Mesenchymal stem cell (in vitro differentiated cells and primary cell): ENCODE data around the gene RERE.
"Not testable (repeated sequence)": the region's sequence is repeated elsewhere in the genome, so short reads cannot be mapped to it uniquely, and the experiment has no call there.

Experiments used
- DNase-seq: peaks from one replicate; pipeline ENCODE4 v3.0.0-alpha.2; 2013
- H2AFZ ChIP-seq: one replicate; pipeline ENCODE4 v1.6.1; 2013; ENCODE audit warnings: low read depth, mild to moderate bottlenecking, control low read depth, inconsistent platforms, low read length, moderate library complexity
- H2AK5ac ChIP-seq: 2 replicates; pipeline ENCODE4 v1.6.1; 2013; ENCODE audit warnings: low read length, moderate library complexity, mild to moderate bottlenecking, inconsistent platforms; ENCODE audit not compliant: severe bottlenecking
- H2BK120ac ChIP-seq: one replicate; pipeline ENCODE4 v1.6.1; 2013; ENCODE audit warnings: low read depth, mild to moderate bottlenecking, inconsistent platforms, low read length, moderate library complexity
- H2BK12ac ChIP-seq, 2 experiments: one replicate each; pipeline ENCODE4 v1.6.1; 2013; ENCODE audit warnings: inconsistent platforms in 2 of 2, low read length in 2 of 2, mild to moderate bottlenecking in 2 of 2, moderate library complexity in 2 of 2, control low read depth in 1 of 2
- H2BK15ac ChIP-seq: one replicate; pipeline ENCODE4 v1.6.1; 2013; ENCODE audit warnings: mild to moderate bottlenecking, low read depth, inconsistent platforms; ENCODE audit not compliant: poor library complexity, severe bottlenecking
- H2BK5ac ChIP-seq: 2 replicates; pipeline ENCODE4 v1.6.1; 2013; ENCODE audit warnings: low read depth, mild to moderate bottlenecking, low read length, control low read depth, inconsistent platforms; ENCODE audit not compliant: poor library complexity, severe bottlenecking
- H3K14ac ChIP-seq, 2 experiments: one replicate each; pipeline ENCODE4 v1.6.1; 2013; ENCODE audit warnings: inconsistent platforms in 2 of 2, low read length in 2 of 2, control low read depth in 1 of 2, mild to moderate bottlenecking in 1 of 2, moderate library complexity in 1 of 2
- H3K18ac ChIP-seq, 2 experiments: one replicate each; pipeline ENCODE4 v1.6.1; 2013; ENCODE audit warnings: inconsistent platforms in 2 of 2, low read length in 2 of 2, control low read depth in 1 of 2, low read depth in 1 of 2, mild to moderate bottlenecking in 1 of 2
- H3K23ac ChIP-seq, 2 experiments: one replicate each; pipeline ENCODE4 v1.6.1; 2013; ENCODE audit warnings: inconsistent platforms in 2 of 2, low read length in 2 of 2, mild to moderate bottlenecking in 2 of 2, moderate library complexity in 2 of 2, control low read depth in 1 of 2
- H3K27ac ChIP-seq: 2 replicates; pipeline ENCODE4 v1.5.1; 2013; ENCODE audit warnings: mild to moderate bottlenecking, moderate library complexity, low read length, control low read depth, inconsistent platforms; ENCODE audit not compliant: poor library complexity, severe bottlenecking
- H3K27me3 ChIP-seq, 2 experiments: 2 replicates each; pipeline versions ENCODE4 v1.6.1 to v1.7.0; 2013; ENCODE audit warnings: low read length in 2 of 2, mild to moderate bottlenecking in 2 of 2, moderate library complexity in 2 of 2, control low read depth in 1 of 2, inconsistent platforms in 1 of 2; ENCODE audit not compliant: control insufficient read depth in 1 of 2, insufficient read depth in 1 of 2
- H3K36me3 ChIP-seq, 2 experiments: 2 replicates each; pipeline versions ENCODE4 v1.6.1 to v1.7.0; 2013; ENCODE audit warnings: low read length in 2 of 2, control low read depth in 1 of 2, inconsistent platforms in 1 of 2, low read depth in 1 of 2, mild to moderate bottlenecking in 1 of 2; ENCODE audit not compliant: insufficient read depth in 2 of 2, control insufficient read depth in 1 of 2
- H3K4ac ChIP-seq, 2 experiments: one replicate each; pipeline ENCODE4 v1.6.1; 2013; ENCODE audit warnings: inconsistent platforms in 2 of 2, low read length in 2 of 2, mild to moderate bottlenecking in 2 of 2, moderate library complexity in 2 of 2, control low read depth in 1 of 2, low read depth in 1 of 2
- H3K4me1 ChIP-seq: 2 replicates; pipeline ENCODE4 v1.6.1; 2013; ENCODE audit warnings: low read depth, low read length, control low read depth; ENCODE audit not compliant: control insufficient read depth, insufficient read depth
- H3K4me2 ChIP-seq: 2 replicates; pipeline ENCODE4 v1.6.1; 2013; ENCODE audit warnings: low read length, mild to moderate bottlenecking, inconsistent platforms; ENCODE audit not compliant: poor library complexity, severe bottlenecking
- H3K4me3 ChIP-seq, 2 experiments: 2 replicates each; pipeline versions ENCODE4 v1.5.1 to v1.7.0; 2013; ENCODE audit warnings: low read length in 2 of 2, mild to moderate bottlenecking in 2 of 2, control low read depth in 1 of 2, low read depth in 1 of 2; ENCODE audit not compliant: insufficient read depth in 1 of 2
- H3K79me1 ChIP-seq: replicated peaks from 2 replicates; pipeline ENCODE4 v1.6.1; 2013; ENCODE audit warnings: mild to moderate bottlenecking, control low read depth, low read length, inconsistent platforms; ENCODE audit not compliant: poor library complexity, severe bottlenecking
- H3K9ac ChIP-seq: 2 replicates; pipeline ENCODE4 v1.7.0; 2013; ENCODE audit warnings: mild to moderate bottlenecking, low read length, moderate library complexity
- H3K9me3 ChIP-seq: 2 replicates; pipeline ENCODE4 v1.7.0; 2013; ENCODE audit warnings: mild to moderate bottlenecking, low read length; ENCODE audit not compliant: control insufficient read depth
- H4K8ac ChIP-seq: one replicate; pipeline ENCODE4 v1.6.1; 2013; ENCODE audit warnings: inconsistent platforms, mild to moderate bottlenecking, low read length, moderate library complexity
- H4K91ac ChIP-seq: one replicate; pipeline ENCODE4 v1.6.1; 2013; ENCODE audit warnings: mild to moderate bottlenecking, low read length, inconsistent platforms
- WGBS: methylation state at CpG from one replicate; pipeline ENCODE4 v1.1.7; 2013; ENCODE audit warnings: mixed read lengths; 5-methylcytosine and 5-hydroxymethylcytosine counted together

RERE gene

DNA sequence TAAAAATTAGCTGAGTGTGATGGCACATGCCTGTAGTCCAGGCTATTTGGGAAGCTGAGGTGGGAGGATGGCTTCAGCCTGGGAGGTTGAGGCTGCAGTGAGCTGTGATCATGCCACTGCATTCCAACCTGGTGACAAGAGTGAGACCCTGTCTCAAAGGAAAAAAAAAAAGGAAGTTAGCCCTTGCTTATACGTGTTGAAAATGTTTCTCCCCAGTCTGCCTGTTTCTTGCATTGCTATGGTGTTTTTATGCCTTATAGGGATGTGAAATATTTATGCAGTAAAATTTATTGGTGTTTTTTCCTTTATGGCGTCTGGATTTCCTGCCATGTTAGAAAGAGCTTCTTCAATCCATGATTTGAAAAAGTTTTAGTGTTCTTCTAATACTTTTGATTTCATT lies 3.6 kb upstream of the RERE start:
- Histone ChIP-seq H3K36me3 (no peaks in the 10 kb centered on the region), H4K8ac (no peak overlapping the region), H3K79me1 (no peaks in the 10 kb centered on the region), H3K9me3 (no peaks in the 10 kb centered on the region), H3K4me2 (no peak overlapping the region), H4K91ac (peak overlapping the region; percentile 61), H3K27ac (no peak overlapping the region), H3K4ac (no peak overlapping the region), H2BK120ac (no peak overlapping the region), H3K4me1 (peaks cover 9% of the 10 kb centered on the region), H3K18ac (no peak overlapping the region), H2BK12ac (peak overlapping the region in 1 of 2 experiments; percentile 86), H2AK5ac (no peak overlapping the region), H2BK5ac (no peak overlapping the region), H3K23ac (no peak overlapping the region), H2BK15ac (no peak overlapping the region), H2AFZ (no peak overlapping the region), H3K4me3 (no peak overlapping the region), H3K27me3 (no peaks in the 10 kb centered on the region), H3K9ac (no peak overlapping the region), H3K14ac (no peak overlapping the region)
- DNase-seq, result no peak
- 0% methylated on average over 2 of the region's 2 CpGs for WGBS

DNA sequence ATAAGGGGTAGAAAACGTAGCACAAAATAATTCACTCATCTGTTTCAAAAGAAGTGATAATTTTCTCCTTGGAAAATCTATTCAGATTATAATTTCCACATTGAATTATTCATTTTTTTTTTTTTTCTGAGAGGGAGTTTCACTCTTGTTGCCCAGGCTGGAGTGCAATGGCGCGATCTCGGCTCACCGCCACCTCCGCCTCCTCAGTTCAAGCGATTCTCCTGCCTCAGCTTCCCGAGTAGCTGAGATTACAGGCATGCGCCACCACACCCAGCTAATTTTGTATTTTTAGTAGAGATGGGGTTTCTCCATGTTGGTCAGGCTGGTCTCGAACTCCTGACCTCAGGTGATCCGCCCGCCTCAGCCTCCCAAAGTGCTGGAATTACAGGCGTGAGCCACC lies 1.3 kb upstream of the RERE start:
- not testable (repeated sequence) for H3K4me1 ChIP-seq, H2BK12ac ChIP-seq, H3K27ac ChIP-seq, H2BK120ac ChIP-seq, H2BK15ac ChIP-seq, H3K4me2 ChIP-seq, H3K79me1 ChIP-seq, H4K8ac ChIP-seq, H3K27me3 ChIP-seq, H2BK5ac ChIP-seq, H4K91ac ChIP-seq, H3K23ac ChIP-seq, DNase-seq, H2AK5ac ChIP-seq, H3K18ac ChIP-seq, H2AFZ ChIP-seq, H3K36me3 ChIP-seq, H3K14ac ChIP-seq, H3K4ac ChIP-seq, H3K9me3 ChIP-seq
- Histone ChIP-seq H3K4me3 (peak overlapping the region in 1 of 2 experiments; percentile 94), H3K9ac (peak overlapping the region; percentile 97)
- WGBS, result 100% methylated on average over 4 of the region's 13 CpGs

DNA sequence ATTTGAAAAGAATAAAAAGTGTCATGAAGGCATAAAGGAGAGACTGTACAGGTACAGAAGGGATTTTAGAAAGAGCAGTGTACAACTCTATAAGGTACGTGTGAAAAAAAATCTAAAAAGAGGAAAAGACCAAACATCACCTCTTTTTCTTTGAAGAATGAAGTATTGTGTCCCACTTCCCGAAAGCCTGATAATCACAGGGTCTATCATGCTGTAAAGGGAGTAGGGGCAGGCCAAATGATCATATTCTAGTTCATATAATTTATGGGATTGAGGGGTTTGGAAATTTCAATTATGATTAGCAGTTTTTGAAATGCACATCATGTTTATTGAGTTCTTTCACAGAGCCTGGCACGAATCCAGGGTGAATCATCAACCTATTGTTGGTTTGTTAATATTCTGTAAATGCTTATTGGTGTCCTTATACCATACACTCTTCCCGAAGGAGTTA lies 910 bp upstream of the RERE start:
- peak overlapping the region; percentile 88 for H3K27ac ChIP-seq
- H2AK5ac ChIP-seq, result no peak overlapping the region
- H3K79me1 ChIP-seq, result no peaks in the 10 kb centered on the region
- H3K36me3 ChIP-seq, result no peaks in the 10 kb centered on the region
- H2AFZ ChIP-seq, result no peak overlapping the region
- no peak overlapping the region for H3K23ac ChIP-seq
- peaks cover 7% of the 10 kb centered on the region for H3K4me1 ChIP-seq
- H3K27me3 ChIP-seq, result no peaks in the 10 kb centered on the region
- WGBS, result 19% methylated on average over 2 of the region's 4 CpGs
- no peak overlapping the region for H3K4ac ChIP-seq
- H2BK15ac ChIP-seq, result no peak overlapping the region
- H2BK12ac ChIP-seq, result no peak overlapping the region
- peak overlapping the region; percentile 97 for H3K9ac ChIP-seq
- peak; percentile 85 for DNase-seq
- peak overlapping the region in 1 of 2 experiments; percentile 94 for H3K4me3 ChIP-seq
- no peaks in the 10 kb centered on the region for H3K9me3 ChIP-seq
- no peak overlapping the region for H2BK120ac ChIP-seq
- no peak overlapping the region for H2BK5ac ChIP-seq
- H4K8ac ChIP-seq, result no peak overlapping the region
- peak overlapping the region; percentile 56 for H3K4me2 ChIP-seq
- H4K91ac ChIP-seq, result no peak overlapping the region
- H3K18ac ChIP-seq, result no peak overlapping the region
- no peak overlapping the region for H3K14ac ChIP-seq

DNA sequence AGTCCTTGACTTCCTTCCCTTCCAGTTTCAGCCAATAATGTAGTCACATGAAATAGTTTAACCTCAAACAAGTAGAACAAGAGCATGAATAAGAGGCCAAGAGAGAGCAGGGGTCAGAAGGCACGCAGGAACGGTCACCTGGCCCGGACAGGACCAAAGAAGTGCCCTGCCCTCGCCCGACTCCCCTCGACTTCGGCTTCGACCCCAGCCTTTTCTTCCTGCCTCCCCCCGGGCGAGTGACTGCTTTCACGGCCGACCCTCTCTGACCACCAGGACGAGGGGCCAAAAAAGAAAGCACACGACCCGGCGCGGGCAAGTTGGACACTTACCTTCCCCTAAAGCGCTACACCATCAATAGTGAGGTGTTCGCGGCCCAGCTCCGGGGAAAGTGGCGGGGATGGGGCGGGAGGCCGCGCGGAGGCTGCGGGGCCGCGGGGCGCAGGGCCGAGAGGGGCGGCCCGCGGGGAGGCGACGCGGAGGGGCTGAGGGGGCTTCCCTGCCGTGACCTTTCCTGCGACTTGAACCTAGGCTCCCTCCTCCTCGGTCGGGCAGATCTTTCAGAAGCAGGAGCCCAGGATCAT lies 519 bp downstream of the RERE start:
- Histone ChIP-seq H3K4me3 (peak overlapping the region; percentile 85 to 94), H2BK120ac (peak overlapping the region; percentile 71), H3K4ac (peak overlapping the region; percentile 55 to 89), H3K23ac (peak overlapping the region in 1 of 2 experiments; percentile 16), H3K27me3 (no peaks in the 10 kb centered on the region), H3K79me1 (no peaks in the 10 kb centered on the region), H3K4me1 (peaks cover 5% of the 10 kb centered on the region), H4K8ac (peak overlapping the region; percentile 92), H2BK15ac (peak overlapping the region; percentile 95), H4K91ac (peak overlapping the region; percentile 73), H2AK5ac (peak overlapping the region; percentile 79), H3K14ac (peak overlapping the region in 1 of 2 experiments; percentile 96), H2BK12ac (peak overlapping the region; percentile 44 to 90), H3K9ac (peak overlapping the region; percentile 97), H3K9me3 (no peaks in the 10 kb centered on the region), H3K36me3 (no peaks in the 10 kb centered on the region), H3K4me2 (peak overlapping the region; percentile 66), H3K18ac (peak overlapping the region; percentile 78 to 95), H2BK5ac (peak overlapping the region; percentile 14), H3K27ac (peak overlapping the region; percentile 66), H2AFZ (no peak overlapping the region)
- peak; percentile 28 for DNase-seq
- WGBS, result under 1% methylated on average over 41 of the region's 41 CpGs
